ENCODE measurements around the gene SYT17.

GRCh38 chr16:19252904-19253303 lies 84.9 kb downstream of the SYT17 start:
- TF ChIP-seq CTCF (IDR thresholded peaks at IDR 0.05), result no peak
- no peak for TF ChIP-seq POLR2AphosphoS5 (IDR thresholded peaks at IDR 0.05)
- TF ChIP-seq POLR2A (IDR thresholded peaks at IDR 0.05), result no peak
